NCI-H226 (cell line): ENCODE results near the gene CASQ2.

Source experiments
- DNase-seq: peaks from one replicate; pipeline ENCODE4 v3.0.0-alpha.2; 2015

CASQ2 gene

GRCh38 chr1:115656461-115657077, 111.9 kb downstream of the CASQ2 start:
- no peak for DNase-seq

GRCh38 chr1:115655916-115656315, 112.6 kb downstream of the CASQ2 start:
- DNase-seq = no peak

GRCh38 chr1:115655306-115655663, 113.2 kb downstream of the CASQ2 start:
- no peak for DNase-seq

GRCh38 chr1:115654663-115655305, 113.7 kb downstream of the CASQ2 start:
- no peak for DNase-seq

- no peak for DNase-seq
Observed at GRCh38 chr1:115654125-115654524, 114.4 kb downstream of the CASQ2 start.

GRCh38 chr1:115652236-115652788, 116.2 kb downstream of the CASQ2 start:
- DNase-seq = no peak

GRCh38 chr1:115651391-115651790, 117.1 kb downstream of the CASQ2 start:
- DNase-seq = no peak

- DNase-seq = no peak
Observed at GRCh38 chr1:115650961-115651360, 117.6 kb downstream of the CASQ2 start.
